DMS53 treated with DMSO at 0.1 percent for 48 hours (cell line): Measurements from ENCODE around the gene FYCO1.

Experiments used
- DNase-seq: peaks from one replicate; lab custom pipeline; 2025; ENCODE audit not compliant: unreplicated experiment; lab: John Stamatoyannopoulos, UW

The FYCO1 gene

GRCh38 chr3:45965653-45966052, 30.0 kb downstream of the FYCO1 start:
- DNase-seq, result no peak

- no peak for DNase-seq
Observed at GRCh38 chr3:45965253-45965652, 30.4 kb downstream of the FYCO1 start.

DNA sequence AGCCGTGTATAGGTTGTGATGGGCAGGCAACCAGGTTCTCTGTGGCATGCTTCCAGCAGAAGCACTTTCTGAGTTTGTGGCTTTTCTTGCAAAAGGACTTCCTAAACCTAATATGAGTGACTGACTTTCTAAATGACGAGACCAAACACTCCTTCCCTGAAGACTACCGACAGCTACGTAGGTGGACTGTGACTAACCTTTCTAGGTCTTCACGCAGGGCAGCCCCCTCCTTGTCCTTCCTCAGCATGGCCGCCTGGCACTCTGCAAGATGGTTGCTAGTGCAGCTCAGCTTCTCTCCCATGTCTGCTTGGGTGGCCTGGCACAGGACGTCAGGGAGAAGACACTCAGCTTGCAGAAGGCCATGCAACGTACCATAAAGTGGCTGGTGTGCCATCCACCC, 31.5 kb downstream of the FYCO1 start:
- DNase-seq, result no peak

GRCh38 chr3:45962033-45962432, 33.6 kb downstream of the FYCO1 start:
- no peak for DNase-seq

GRCh38 chr3:45960289-45960688, 35.3 kb downstream of the FYCO1 start:
- DNase-seq, result no peak

DNA sequence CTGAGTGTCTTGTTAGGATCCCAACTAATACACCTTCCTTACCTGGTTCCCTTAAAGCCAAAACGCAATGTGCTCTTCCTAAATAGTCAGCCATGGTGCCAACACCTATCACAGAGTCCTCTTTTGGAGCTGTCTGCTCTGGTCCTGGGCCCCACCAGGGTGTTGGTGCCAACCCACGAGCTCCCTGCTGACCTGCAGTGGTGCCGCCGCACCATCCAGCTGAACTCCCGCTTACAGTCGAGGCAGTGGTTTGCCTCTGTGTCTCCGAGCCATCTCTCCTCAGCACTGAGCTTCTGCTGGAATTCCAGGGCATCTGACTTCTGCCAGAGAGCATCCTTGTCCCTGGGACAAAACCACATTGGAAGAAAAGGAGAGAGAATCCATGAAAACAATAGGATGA, 36.4 kb downstream of the FYCO1 start:
- no peak for DNase-seq

GRCh38 chr3:45958321-45958791, 37.3 kb downstream of the FYCO1 start:
- DNase-seq, result no peak

DNA sequence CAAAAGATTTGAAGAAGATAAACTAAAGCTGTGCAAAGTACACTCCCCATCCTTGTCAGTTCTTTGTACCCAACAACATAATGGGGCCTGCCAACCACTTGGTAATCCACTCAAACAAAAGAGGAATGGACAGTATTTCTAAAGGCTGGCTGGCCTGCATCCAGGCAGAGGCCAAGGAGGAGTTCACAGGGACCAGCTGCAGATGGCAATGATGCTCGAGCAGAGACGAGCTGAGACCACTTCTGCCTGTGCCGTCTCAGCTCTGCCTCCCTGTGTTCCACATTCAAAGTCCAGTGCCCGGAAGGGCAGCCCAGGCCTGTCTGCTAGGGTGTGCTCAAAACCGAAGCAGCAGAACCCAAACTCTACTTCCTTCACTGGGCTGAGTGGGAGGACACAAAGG, 38.0 kb downstream of the FYCO1 start:
- no peak for DNase-seq

DNA sequence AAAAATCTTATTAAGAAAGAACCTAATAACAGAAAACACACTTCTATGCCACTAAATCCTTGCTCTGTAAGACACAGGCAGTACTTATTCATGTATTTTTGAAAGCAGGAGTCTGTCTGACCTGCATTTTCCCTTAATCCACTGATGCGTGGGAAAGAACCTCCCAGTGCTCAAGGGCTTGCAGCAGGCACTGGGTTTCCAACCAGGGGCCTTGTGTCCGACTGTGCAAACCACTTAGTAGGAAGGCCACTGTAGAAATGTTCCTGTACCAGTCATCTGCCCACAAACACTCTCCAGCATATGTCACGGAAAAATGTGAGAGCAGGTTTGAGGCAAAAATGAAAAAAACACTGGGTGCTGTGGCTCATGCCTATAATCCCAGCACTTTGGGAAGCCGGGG, 39.9 kb downstream of the FYCO1 start:
- DNase-seq, result no peak

- no peak for DNase-seq
Observed at GRCh38 chr3:45955017-45955647, 40.5 kb downstream of the FYCO1 start.

DNA sequence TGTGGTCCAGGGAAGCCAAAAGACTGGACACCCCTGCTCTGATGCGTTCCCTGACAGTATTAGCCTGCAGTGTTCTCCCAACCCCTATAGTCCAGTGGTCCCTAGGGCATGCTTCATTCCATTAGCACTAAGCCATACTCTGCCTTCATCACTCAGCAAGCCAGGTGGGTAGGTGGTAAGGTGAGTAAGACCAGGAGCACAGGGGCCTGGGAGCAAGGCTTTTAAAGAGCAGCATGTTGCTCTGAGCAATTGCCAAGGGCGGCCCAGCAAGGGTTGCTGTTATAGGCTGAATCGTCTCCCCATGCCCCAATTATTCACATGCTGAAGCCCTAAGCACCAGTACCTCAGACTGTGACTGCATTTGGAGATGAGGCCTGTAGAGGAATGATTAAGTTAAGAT, 41.3 kb downstream of the FYCO1 start:
- no peak for DNase-seq

- DNase-seq, result no peak
Observed at GRCh38 chr3:45953536-45953935, 42.1 kb downstream of the FYCO1 start.

GRCh38 chr3:45952456-45952855, 43.2 kb downstream of the FYCO1 start:
- no peak for DNase-seq

- DNase-seq, result no peak
Observed at GRCh38 chr3:45951946-45952345, 43.7 kb downstream of the FYCO1 start.

- DNase-seq, result no peak
Observed at GRCh38 chr3:45950686-45951600, 44.7 kb downstream of the FYCO1 start.

- no peak for DNase-seq
Observed at GRCh38 chr3:45950131-45950530, 45.5 kb downstream of the FYCO1 start.

DNA sequence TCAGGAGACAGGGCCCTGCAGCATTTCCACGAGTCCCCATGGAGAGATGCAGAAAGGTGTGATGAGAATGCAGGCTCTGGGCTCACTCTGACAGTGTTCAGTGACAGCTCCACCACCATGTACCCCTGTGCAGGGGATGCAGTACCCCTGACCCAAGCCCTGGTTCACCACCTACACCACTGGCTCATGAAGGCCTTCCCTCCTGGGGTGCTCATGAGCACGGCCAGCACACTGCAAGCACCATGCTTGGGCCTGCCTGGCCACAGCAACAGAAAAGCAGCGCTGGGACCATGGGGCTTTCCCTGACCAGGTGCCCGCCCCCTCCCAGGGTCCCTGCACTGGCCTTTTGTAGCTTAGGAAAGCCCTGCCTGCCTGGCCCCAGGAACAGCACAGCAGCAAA, 46.2 kb downstream of the FYCO1 start:
- DNase-seq, result no peak

DNA sequence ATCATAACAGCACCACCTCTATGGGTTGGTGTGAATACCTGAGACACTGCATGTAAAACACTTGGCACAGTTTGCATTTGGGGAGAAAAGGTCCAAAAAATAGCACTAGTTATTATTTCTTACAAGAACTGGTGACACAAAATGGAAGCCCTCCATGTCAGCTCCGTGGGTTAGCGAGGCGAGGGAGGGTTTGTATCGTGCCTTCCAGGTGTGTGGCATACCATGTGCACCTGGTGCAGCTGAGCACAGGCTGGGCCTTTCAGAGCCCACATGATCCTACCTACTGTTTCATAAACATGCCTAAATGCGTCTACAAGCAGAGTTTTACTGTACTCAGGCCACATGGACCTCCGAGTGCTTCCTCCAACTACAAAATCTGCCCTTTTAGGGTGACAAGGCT, 46.7 kb downstream of the FYCO1 start:
- DNase-seq, result no peak

DNA sequence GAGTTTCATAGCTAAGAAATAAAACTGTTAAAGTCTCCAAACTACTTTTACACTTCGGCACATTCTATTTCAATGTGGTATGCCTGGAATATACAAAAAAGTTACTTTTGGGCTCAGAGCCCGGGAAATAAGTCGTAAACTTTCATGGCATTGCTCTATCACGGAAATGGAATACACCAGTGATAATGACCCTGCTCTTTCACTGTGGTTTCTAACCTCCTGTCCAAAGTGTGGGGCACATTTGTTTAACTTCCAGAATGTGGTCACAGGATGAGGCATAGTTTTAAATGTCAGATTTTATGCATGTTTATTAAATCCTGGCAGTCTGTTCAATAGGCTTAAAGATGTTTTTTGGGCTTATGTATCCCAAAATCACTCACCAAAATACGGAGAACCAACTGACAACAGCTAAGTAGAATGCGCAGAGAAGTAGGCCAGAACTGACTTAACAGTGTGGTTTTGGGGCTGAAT, 47.3 kb downstream of the FYCO1 start:
- no peak for DNase-seq

DNA sequence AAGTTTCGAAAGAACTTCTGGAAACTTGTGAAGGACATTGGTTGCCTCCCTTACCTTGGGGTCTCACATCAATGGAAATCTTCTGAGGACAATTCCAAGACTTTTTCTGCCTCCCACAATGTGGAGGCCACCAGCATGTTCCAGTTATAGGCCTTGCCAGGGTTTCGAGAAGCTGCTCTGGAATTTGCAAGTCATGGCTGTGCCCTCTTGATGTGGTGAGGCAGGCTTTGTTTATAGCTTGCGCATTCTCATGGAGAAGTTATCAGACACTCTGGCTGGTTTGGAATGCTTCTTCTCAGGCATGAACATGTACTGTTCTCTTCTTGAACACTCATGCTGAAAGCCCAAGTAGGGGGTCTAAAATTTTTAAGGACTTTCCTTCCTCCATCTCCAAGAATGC, 48.3 kb downstream of the FYCO1 start:
- no peak for DNase-seq

DNA sequence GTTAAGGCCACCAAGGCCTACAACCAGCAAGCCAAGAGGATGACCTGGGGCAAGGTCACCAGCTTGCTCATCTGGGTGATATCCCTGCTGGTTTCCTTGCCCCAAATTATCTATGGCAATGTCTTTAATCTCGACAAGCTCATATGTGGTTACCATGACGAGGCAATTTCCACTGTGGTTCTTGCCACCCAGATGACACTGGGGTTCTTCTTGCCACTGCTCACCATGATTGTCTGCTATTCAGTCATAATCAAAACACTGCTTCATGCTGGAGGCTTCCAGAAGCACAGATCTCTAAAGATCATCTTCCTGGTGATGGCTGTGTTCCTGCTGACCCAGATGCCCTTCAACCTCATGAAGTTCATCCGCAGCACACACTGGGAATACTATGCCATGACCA, 48.7 kb downstream of the FYCO1 start:
- no peak for DNase-seq

GRCh38 chr3:45946307-45946706, 49.3 kb downstream of the FYCO1 start:
- DNase-seq, result no peak
